Activated CD8-positive, alpha-beta T cell treated with anti-CD3 and anti-CD28 coated beads, Interleukin-2, amount 10 ng/mL, durations not matched to agents 7 days and 5 days (primary cell): ENCODE results near the gene SIT1. TPM values are rescaled to one million over a fixed set of nuclear protein-coding genes. Genes with fewer than 3 reads are reported as not detected.
A peak's percentile ranks its signal among the peaks of the same experiment; 100 is the strongest.

Source experiments
- ATAC-seq: fragments of 150-1000 bp; cut with Tn5 transposase; one replicate; pipeline ENCODE4 v1.10.0; 2021; ENCODE audit warnings: moderate library complexity
- CTCF ChIA-PET: fragments of 350-600 bp; sonication (Branson Sonifier 250); formaldehyde crosslinking; loops from one replicate; lab custom pipeline; 2021; ENCODE audit warnings: antibody characterized with exemption; lab: Charles Lee
- POLR2A ChIA-PET: fragments of 350-600 bp; sonication (Branson Sonifier 250); formaldehyde crosslinking; loops from one replicate; lab custom pipeline; 2021; ENCODE audit warnings: antibody characterized with exemption; lab: Charles Lee
- DNase-seq: peaks from one replicate; pipeline ENCODE4 v3.0.0-alpha.2; 2020
- H3K27ac Mint-ChIP-seq: one replicate; pipeline ENCODE4 v1.8.0; 2021; ENCODE audit warnings: mild to moderate bottlenecking, mixed read lengths
- H3K27me3 Mint-ChIP-seq: one replicate; pipeline ENCODE4 v1.8.0; 2021; ENCODE audit warnings: low read depth, mixed read lengths
- H3K36me3 Mint-ChIP-seq: one replicate; pipeline ENCODE4 v1.8.0; 2021; ENCODE audit warnings: low read depth, mixed read lengths
- H3K4me1 Mint-ChIP-seq: one replicate; pipeline ENCODE4 v1.8.0; 2021; ENCODE audit warnings: low read depth, mixed read lengths
- H3K4me3 Mint-ChIP-seq: one replicate; pipeline ENCODE4 v1.8.0; 2021; ENCODE audit warnings: mild to moderate bottlenecking, mixed read lengths
- H3K9me3 Mint-ChIP-seq: one replicate; pipeline ENCODE4 v1.8.0; 2022; ENCODE audit warnings: mixed read lengths; ENCODE audit not compliant: insufficient read depth
- microRNA-seq: library from miRNA; unstranded; fragments of <30 nt; microRNA quantifications from one replicate; pipeline ENCODE4 v1.2.0, GENCODE V29; 2022
- total RNA-seq, 2 experiments: library from RNA; stranded (reverse); gene quantifications; one replicate each; pipeline ENCODE4 v1.2.3, GENCODE V29; 2021

SIT1 gene
- total RNA-seq, 2 experiments from 2014 or later: 213 to 220 TPM

- H3K9me3 Mint-ChIP-seq: no peaks in the 10 kb centered on the region
- H3K4me3 Mint-ChIP-seq: peak overlapping the region; percentile 80
- ChIA-PET POLR2A (interaction anchor here (1.0 to 3.2 kb wide), 6 partner anchors 10 to 123 kb away, joined by 3 to 22 read pairs (median 5); partner anchors contain the start of genes ARHGEF39 and SIT1), CTCF (interaction anchor here (0.9 to 3.5 kb wide), 10 partner anchors 8 to 130 kb away, joined by 3 to 47 read pairs (median 19); partner anchors contain the start of genes ARHGEF39, CCDC107, CD72 and RMRP)
- DNase-seq: peak; percentile 66
- peak; percentile 17 for ATAC-seq
- H3K27ac Mint-ChIP-seq: peak overlapping the region; percentile 34
- peaks cover 24% of the 10 kb centered on the region for H3K36me3 Mint-ChIP-seq
- no peaks in the 10 kb centered on the region for H3K27me3 Mint-ChIP-seq
- peaks cover 37% of the 10 kb centered on the region for H3K4me1 Mint-ChIP-seq
Observed at GRCh38 chr9:35605351-35606137, 45.2 kb downstream of the SIT1 start.

GRCh38 chr9:35604578-35605350 is 46.0 kb downstream of the SIT1 start, which contains the start of gene TESK1:
Gene TESK1, plus strand, starts transcription at chr9:35605262. Its CDS starts 358 bp downstream, at chr9:35605620.
- DNase-seq (peak; percentile 90), ATAC-seq (peak; percentile 48)
- peak within 1 kb of the TSS; percentile 90 for H3K4me3 Mint-ChIP-seq
- peak within 1 kb of the TSS; percentile 96 for H3K27ac Mint-ChIP-seq
- CTCF ChIA-PET: interaction anchor here (0.7 to 3.5 kb wide), 12 partner anchors 9 to 131 kb away, joined by 3 to 47 read pairs (median 12); partner anchors contain the start of genes ARHGEF39, CCDC107, CD72 and RMRP
- no peaks in the 10 kb centered on the region for H3K9me3 Mint-ChIP-seq
- H3K4me1 Mint-ChIP-seq: peaks cover 37% of the 10 kb centered on the region
- no peaks in the 10 kb centered on the region for H3K27me3 Mint-ChIP-seq
- peaks cover 22% of the 10 kb centered on the region for H3K36me3 Mint-ChIP-seq
- POLR2A ChIA-PET: interaction anchor here (0.6 to 3.2 kb wide), 11 partner anchors 11 to 237 kb away, joined by 3 to 22 read pairs (median 3); partner anchors contain the start of genes ARHGEF39, CCDC107, RMRP and SIT1

DNA sequence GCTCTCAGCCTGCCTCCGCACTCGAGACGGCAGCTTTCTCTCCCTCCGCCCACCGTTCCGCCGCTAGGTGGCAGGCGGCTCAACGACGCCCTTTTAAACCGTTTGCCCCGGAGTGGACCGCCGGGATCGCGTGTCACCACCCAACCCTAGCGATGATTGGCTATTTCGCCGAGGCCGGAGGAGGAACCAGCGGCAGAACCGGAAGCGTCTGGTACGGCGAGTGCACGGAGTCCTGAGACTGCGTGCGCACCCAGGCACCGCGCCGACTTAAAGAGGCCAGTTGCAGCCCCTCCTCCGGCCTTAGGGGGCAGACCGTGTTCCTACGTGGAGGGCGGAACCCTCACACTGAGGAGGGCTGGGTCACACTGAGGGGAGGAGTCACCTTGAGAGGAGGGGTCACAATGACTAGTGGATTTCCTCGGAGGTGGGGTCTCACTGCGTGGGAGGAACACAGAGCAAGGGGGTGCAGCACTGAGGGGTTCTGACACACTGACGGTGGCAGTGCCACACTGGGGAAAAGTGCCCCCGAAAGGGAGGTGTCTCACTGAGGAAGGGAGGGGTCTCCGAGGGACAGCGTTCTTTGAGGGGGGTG is 46.6 kb downstream of the SIT1 start:
- CTCF ChIA-PET: interaction anchor here (0.7 to 3.5 kb wide), 34 partner anchors 8 to 278 kb away, joined by 3 to 47 read pairs (median 4); partner anchors contain the start of genes ARHGEF39, CCDC107, CD72 and CREB3
- peaks cover 22% of the 10 kb centered on the region for H3K36me3 Mint-ChIP-seq
- peaks cover 37% of the 10 kb centered on the region for H3K4me1 Mint-ChIP-seq
- H3K9me3 Mint-ChIP-seq: no peaks in the 10 kb centered on the region
- ATAC-seq (peak; percentile 88), DNase-seq (peak; percentile 100)
- H3K27me3 Mint-ChIP-seq: no peaks in the 10 kb centered on the region
- POLR2A ChIA-PET: interaction anchor here (0.7 to 3.2 kb wide), 6 partner anchors 14 to 128 kb away, joined by 3 to 22 read pairs (median 3); partner anchors contain the start of genes CD72, CREB3, SIT1 and TLN1
- H3K4me3 Mint-ChIP-seq: peak overlapping the region; percentile 90
- peak overlapping the region; percentile 96 for H3K27ac Mint-ChIP-seq

DNA sequence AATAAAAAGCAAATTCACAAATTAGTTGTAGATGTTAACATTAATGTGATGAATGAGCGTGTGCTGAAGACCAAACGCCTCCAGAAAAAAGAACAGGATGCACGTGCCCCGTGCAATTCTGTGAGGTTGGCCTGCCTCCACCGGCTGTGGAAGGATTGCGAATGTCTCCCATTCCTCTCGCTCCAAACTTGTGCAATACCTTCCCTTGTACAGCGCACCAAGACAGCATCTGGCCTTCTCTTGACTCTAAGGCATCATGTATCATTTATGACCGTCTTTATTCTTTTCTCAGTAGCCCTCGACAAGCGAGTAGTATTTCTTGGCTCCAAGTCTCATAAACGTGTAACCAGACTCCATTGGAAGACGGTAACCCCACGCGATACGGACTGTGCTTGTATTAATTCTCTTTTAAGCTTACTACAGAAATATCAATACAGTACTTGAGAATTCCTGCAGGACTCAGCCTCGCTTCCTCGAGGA is 47.2 kb downstream of the SIT1 start:
- CTCF ChIA-PET: interaction anchor here (0.7 to 3.5 kb wide), 30 partner anchors 8 to 279 kb away, joined by 3 to 47 read pairs (median 5); partner anchors contain the start of genes ARHGEF39, CCDC107, CD72 and CREB3
- ATAC-seq: no peak

GRCh38 chr9:35599763-35600604 is 50.7 kb downstream of the SIT1 start:
- ATAC-seq: no peak
- Mint-ChIP-seq H3K27ac (no peak overlapping the region), H3K4me1 (peaks cover 21% of the 10 kb centered on the region), H3K9me3 (no peaks in the 10 kb centered on the region), H3K36me3 (peaks cover 2% of the 10 kb centered on the region), H3K4me3 (no peak overlapping the region), H3K27me3 (no peaks in the 10 kb centered on the region)
- ChIA-PET POLR2A (no interaction called here), CTCF (interaction anchor here (0.6 to 2.7 kb wide), 10 partner anchors 11 to 700 kb away, joined by 3 to 11 read pairs (median 4); no protein-coding TSS in a partner anchor)
- no peak for DNase-seq

More for the DNA sequence above, 47.2 kb downstream of the SIT1 start:
- POLR2A ChIA-PET: interaction anchor here (0.7 to 3.2 kb wide), 6 partner anchors 15 to 129 kb away, joined by 3 to 22 read pairs (median 3); partner anchors contain the start of genes CD72, CREB3, SIT1 and TLN1
- no peaks in the 10 kb centered on the region for H3K27me3 Mint-ChIP-seq
- peak overlapping the region; percentile 96 for H3K27ac Mint-ChIP-seq
- peaks cover 18% of the 10 kb centered on the region for H3K36me3 Mint-ChIP-seq
- peak overlapping the region; percentile 90 for H3K4me3 Mint-ChIP-seq
- DNase-seq: peak; percentile 41
- peaks cover 37% of the 10 kb centered on the region for H3K4me1 Mint-ChIP-seq
- no peaks in the 10 kb centered on the region for H3K9me3 Mint-ChIP-seq

Small RNA genes within 50 kb of the gene (microRNA-seq; reads per million reads assigned to microRNA genes)
- not detected for gene MIR4667

Other genes starting within 250 kb of the SIT1 start
- gene RUSC2, start 160.8 kb downstream of the SIT1 start, total RNA-seq: 1 to 10 TPM; 1.9 to 2.3 TPM
- 10 to 100 TPM; 41.6 to 47.1 TPM for gene TESK1, start 45.7 kb downstream of the SIT1 start, total RNA-seq
- 10 to 100 TPM; 11.6 to 15.0 TPM for gene CD72, start 32.5 kb downstream of the SIT1 start, total RNA-seq
- over 10,000 TPM in 1 of 2 experiments, 1,000 to 10,000 TPM in 1; 7,126 to 12,592 TPM for gene RMRP, start 7.1 kb upstream of the SIT1 start, total RNA-seq
- gene CCDC107, start 7.4 kb upstream of the SIT1 start, total RNA-seq: 10 to 100 TPM; 34.8 to 36.8 TPM
- 10 to 100 TPM; 17.2 to 17.3 TPM for gene ARHGEF39, start 14.3 kb upstream of the SIT1 start, total RNA-seq
- gene CA9, start 23.0 kb upstream of the SIT1 start, total RNA-seq: 1 to 10 TPM in 1 of 2 experiments, under 1 TPM in 1; 0.50 to 1.3 TPM
- gene TPM2, start 39.0 kb upstream of the SIT1 start, total RNA-seq: 10 to 100 TPM; 12.0 to 12.8 TPM
- 100 to 1,000 TPM; 448 to 450 TPM for gene TLN1, start 81.3 kb upstream of the SIT1 start, total RNA-seq
- 10 to 100 TPM; 21.6 to 21.7 TPM for gene CREB3, start 81.7 kb upstream of the SIT1 start, total RNA-seq
- gene GBA2, start 98.3 kb upstream of the SIT1 start, total RNA-seq: 10 to 100 TPM; 52.6 to 56.4 TPM
- gene RGP1, start 98.4 kb upstream of the SIT1 start, total RNA-seq: 10 to 100 TPM; 22.1 to 22.9 TPM
- under 1 TPM; 0.61 to 0.89 TPM for gene MSMP, start 103.3 kb upstream of the SIT1 start, total RNA-seq
- 10 to 100 TPM; 10.8 to 11.1 TPM for gene NPR2, start 140.7 kb upstream of the SIT1 start, total RNA-seq
- 1 to 10 TPM; 1.3 to 1.5 TPM for gene SPAG8, start 161.3 kb upstream of the SIT1 start, total RNA-seq
- 10 to 100 TPM; 74.7 to 76.8 TPM for gene HINT2, start 164.1 kb upstream of the SIT1 start, total RNA-seq
- gene FAM221B, start 177.8 kb upstream of the SIT1 start, total RNA-seq: not detected
- 1 to 10 TPM; 1.6 to 2.3 TPM for gene TMEM8B, start 178.3 kb upstream of the SIT1 start, total RNA-seq
- gene OR13J1, start 219.5 kb upstream of the SIT1 start, total RNA-seq: not detected